ENCODE measurements around the gene HLA-DOA. TPM values are rescaled to one million over a fixed set of nuclear protein-coding genes. Genes with fewer than 3 reads are reported as not detected.

HLA-DOA gene
- total and polyA plus RNA-seq, 2 of the 8 experiments (the other 6 are each of a cell fraction or from before 2014, with no cell fraction given), result 23.7 to 89.0 TPM

DNA sequence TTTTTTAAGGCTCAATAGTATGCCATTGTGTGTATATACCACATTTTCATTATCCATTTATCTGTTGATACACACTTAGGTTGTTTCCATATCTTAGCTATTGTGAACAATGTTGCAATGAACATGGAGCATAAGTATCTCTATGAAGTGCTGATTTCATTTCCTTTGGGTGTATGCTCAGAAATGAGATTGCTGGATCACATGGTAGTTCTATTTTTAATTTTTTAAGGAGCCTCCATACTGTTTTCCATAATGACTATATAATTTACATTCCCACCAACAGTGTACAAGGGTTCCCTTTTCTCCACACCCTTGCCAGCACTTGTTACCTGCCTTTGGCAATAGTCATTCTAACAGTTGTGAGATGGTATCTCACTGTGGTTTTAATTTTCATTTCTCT lies 15.1 kb upstream of the HLA-DOA start:
- H3K23ac ChIP-seq (ENCODE audit: insufficient read length), result no peak overlapping the region
- no peaks in the 10 kb centered on the region for H3K79me1 ChIP-seq (ENCODE audit: low read depth, low read length)
- H3K18ac ChIP-seq (ENCODE audit: extremely low read depth, low read length), result no peak overlapping the region
- no peak overlapping the region for H4K5ac ChIP-seq (ENCODE audit: insufficient read length, low read depth, low read length)
- no peak overlapping the region for H3K4me2 ChIP-seq (ENCODE audit: insufficient read depth in 1 of 2, low read depth in 2 of 2, low read length in 2 of 2)
- H4K91ac ChIP-seq (replicated peaks; ENCODE audit: insufficient read length, low read length), result no peak overlapping the region
- no peak overlapping the region for H2BK15ac ChIP-seq (ENCODE audit: low read length)
- no peak overlapping the region for H2BK5ac ChIP-seq (ENCODE audit: low read depth, low read length)
- H2AFZ ChIP-seq (ENCODE audit: low read length), result no peak overlapping the region
- H3K4ac ChIP-seq (replicated peaks; ENCODE audit: insufficient read length, low read depth, low read length), result no peak overlapping the region
- no peaks in the 10 kb centered on the region for H3K79me2 ChIP-seq (ENCODE audit: control insufficient read depth in 1 of 2, insufficient read depth in 2 of 2, low read length in 2 of 2)
- no peaks in the 10 kb centered on the region for H3K9me3 ChIP-seq (ENCODE audit: insufficient read depth in 2 of 2, low read depth in 1 of 2, low read length in 1 of 2)
- H3K23me2 ChIP-seq (ENCODE audit: low read depth, low read length), result no peaks in the 10 kb centered on the region
- no peak for DNase-seq (ENCODE audit: low read depth in 1 of 2, low spot score in 2 of 2)
- H4K20me1 ChIP-seq (replicated peaks in 1 of 2; ENCODE audit: control insufficient read depth in 1 of 2, insufficient read depth in 2 of 2, low read length in 2 of 2), result no peaks in the 10 kb centered on the region
- no peak overlapping the region for H3K56ac ChIP-seq (replicated peaks; ENCODE audit: insufficient read length, low read depth, low read length)
- ChIA-PET CTCF (ENCODE audit: partially characterized antibody) (interaction anchor here (1.6 kb wide), 1 partner anchor 12 kb away, joined by 4 read pairs; no protein-coding TSS in a partner anchor), POLR2A (ENCODE audit: partially characterized antibody) (no interaction called here)
- no peak overlapping the region for H3K9ac ChIP-seq (replicated peaks in 1 of 4; ENCODE audit: extremely low read depth in 1 of 4, low read depth in 3 of 4, low read length in 3 of 4)
- no peak overlapping the region for H3K4me3 ChIP-seq (ENCODE audit: extremely low read depth in 1 of 4, insufficient read depth in 2 of 4, low read depth in 3 of 4, low read length in 4 of 4)
- no peak overlapping the region for H3K14ac ChIP-seq (ENCODE audit: insufficient read length)
- H2AK5ac ChIP-seq (ENCODE audit: low read depth, low read length), result no peak overlapping the region
- no peak overlapping the region for H2BK120ac ChIP-seq (replicated peaks; ENCODE audit: low read depth, low read length)
- H3K27ac ChIP-seq (ENCODE audit: low read depth, low read length), result no peak overlapping the region
- no peaks in the 10 kb centered on the region; a peak in 1 of 7 replicates for H3K27me3 ChIP-seq (replicated peaks in 1 of 4; ENCODE audit: control insufficient read depth in 3 of 4, extremely low read depth in 1 of 4, insufficient read depth in 3 of 4, low read length in 3 of 4)
- no peak overlapping the region for H2BK20ac ChIP-seq (ENCODE audit: low read length)
- no peaks in the 10 kb centered on the region for H3K36me3 ChIP-seq (ENCODE audit: control insufficient read depth in 2 of 4, insufficient read depth in 4 of 4, low read length in 3 of 4)
- H3K4me1 ChIP-seq (replicated peaks in 1 of 4; ENCODE audit: control insufficient read depth in 3 of 4, insufficient read depth in 4 of 4, low read length in 3 of 4), result no peaks in the 10 kb centered on the region
- no peak overlapping the region for H4K8ac ChIP-seq (ENCODE audit: extremely low read depth, insufficient read depth, low read length)
- no peak overlapping the region for H2BK12ac ChIP-seq (ENCODE audit: low read depth, low read length)
- no peak for FAIRE-seq
- TF ChIP-seq SIX5 (IDR thresholded peaks at IDR 0.05; ENCODE audit: low read depth, low read length) (no peak), NANOG (IDR thresholded peaks at IDR 0.05; ENCODE audit: insufficient read depth, low read depth, low read length, poor library complexity, severe bottlenecking) (no peak), CBX8 (IDR thresholded peaks at IDR 0.05; ENCODE audit: borderline replicate concordance, low read depth, low read length) (no peak), TAF1 (IDR thresholded peaks at IDR 0.05; ENCODE audit: low read depth, low read length) (no peak), TAF7 (optimal IDR thresholded peaks at IDR 0.05; ENCODE audit: borderline replicate concordance, low read depth, low read length) (no peak), JUND (IDR thresholded peaks at IDR 0.05; ENCODE audit: low read length) (no peak), RXRA (IDR thresholded peaks at IDR 0.05; ENCODE audit: insufficient read depth, low read depth, low read length) (no peak), SRF (IDR thresholded peaks at IDR 0.05; ENCODE audit: low read depth, low read length) (no peak), ZNF274 (IDR thresholded peaks at IDR 0.05; ENCODE audit: borderline replicate concordance, extremely low read depth, low read length) (no peak), CHD2 (IDR thresholded peaks at IDR 0.05; ENCODE audit: low read length) (no peak), SUZ12 (IDR thresholded peaks at IDR 0.05; ENCODE audit: low read length) (no peak)
- TF ChIP-seq, protein P1, sequence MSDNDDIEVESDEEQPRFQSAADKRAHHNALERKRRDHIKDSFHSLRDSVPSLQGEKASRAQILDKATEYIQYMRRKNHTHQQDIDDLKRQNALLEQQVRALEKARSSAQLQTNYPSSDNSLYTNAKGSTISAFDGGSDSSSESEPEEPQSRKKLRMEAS (IDR thresholded peaks at IDR 0.05), result no peak
- TF ChIP-seq, protein P2, sequence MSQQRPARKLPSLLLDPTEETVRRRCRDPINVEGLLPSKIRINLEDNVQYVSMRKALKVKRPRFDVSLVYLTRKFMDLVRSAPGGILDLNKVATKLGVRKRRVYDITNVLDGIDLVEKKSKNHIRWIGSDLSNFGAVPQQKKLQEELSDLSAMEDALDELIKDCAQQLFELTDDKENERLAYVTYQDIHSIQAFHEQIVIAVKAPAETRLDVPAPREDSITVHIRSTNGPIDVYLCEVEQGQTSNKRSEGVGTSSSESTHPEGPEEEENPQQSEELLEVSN (IDR thresholded peaks at IDR 0.05), result no peak

Data from H1 (cell line).